GM18519 (cell line): ENCODE measurements around the gene PHLDA3.

ENCODE experiments used
- ATAC-seq: cut with Tn5 transposase; IDR thresholded peaks from one replicate; pipeline ENCODE4 v1.9.1; 2021; ENCODE audit warnings: mild to moderate bottlenecking, moderate library complexity; ENCODE audit not compliant: unreplicated experiment, low FRiP score

PHLDA3 gene

GRCh38 chr1:201436969-201437368, 32.0 kb downstream of the PHLDA3 start:
- no peak for ATAC-seq

- ATAC-seq: no peak
These were observed 32.6 kb downstream of the PHLDA3 start for GRCh38 chr1:201436393-201436792.

- no peak for ATAC-seq
These were observed 34.7 kb downstream of the PHLDA3 start for GRCh38 chr1:201434266-201434665.

GRCh38 chr1:201433609-201434008, 35.4 kb downstream of the PHLDA3 start:
- ATAC-seq: no peak

GRCh38 chr1:201430776-201431175, 38.2 kb downstream of the PHLDA3 start:
- ATAC-seq: no peak

- ATAC-seq: no peak
These were observed 39.1 kb downstream of the PHLDA3 start for GRCh38 chr1:201429736-201430501.

- ATAC-seq: no peak
These were observed 41.0 kb downstream of the PHLDA3 start for GRCh38 chr1:201427963-201428362.

GRCh38 chr1:201426479-201427310, 42.3 kb downstream of the PHLDA3 start:
- ATAC-seq: no peak

GRCh38 chr1:201424146-201424545, 44.8 kb downstream of the PHLDA3 start:
- no peak for ATAC-seq

GRCh38 chr1:201423655-201424054, 45.3 kb downstream of the PHLDA3 start:
- ATAC-seq: no peak

- no peak for ATAC-seq
These were observed 46.5 kb downstream of the PHLDA3 start for GRCh38 chr1:201422436-201423030.

GRCh38 chr1:201422026-201422425, 47.0 kb downstream of the PHLDA3 start:
- no peak for ATAC-seq

GRCh38 chr1:201421041-201421440, 47.9 kb downstream of the PHLDA3 start:
- ATAC-seq: no peak

- no peak for ATAC-seq
These were observed 48.4 kb downstream of the PHLDA3 start for GRCh38 chr1:201420608-201421002.

- no peak for ATAC-seq
These were observed 49.0 kb downstream of the PHLDA3 start for GRCh38 chr1:201419746-201420607.

GRCh38 chr1:201419256-201419655, 49.7 kb downstream of the PHLDA3 start:
- no peak for ATAC-seq

- no peak for ATAC-seq
These were observed 50.5 kb downstream of the PHLDA3 start for GRCh38 chr1:201418461-201418860.
